Naive thymus-derived CD4-positive, alpha-beta T cell (primary cell): Measurements from ENCODE around the gene CHRNA7. TPM values are rescaled to one million over a fixed set of nuclear protein-coding genes. Genes with fewer than 3 reads are reported as not detected.

ENCODE experiments used
- ATAC-seq: fragments of 150-1000 bp; cut with Tn5 transposase; 2 replicates; pipeline ENCODE4 v1.10.0; 2021; ENCODE audit warnings: mild to moderate bottlenecking, moderate library complexity
- CTCF ChIA-PET: fragments of 350-600 bp; sonication (Branson Sonifier 250); formaldehyde crosslinking; loops from one replicate; lab custom pipeline; 2021; ENCODE audit warnings: antibody characterized with exemption; lab: Charles Lee
- POLR2A ChIA-PET: fragments of 350-600 bp; sonication (Branson Sonifier 250); formaldehyde crosslinking; loops from one replicate; lab custom pipeline; 2021; ENCODE audit warnings: antibody characterized with exemption, inconsistent platforms; lab: Charles Lee
- DNase-seq, 9 donors: peaks; one replicate each; pipeline versions ENCODE4 v3.0.0 to v3.0.0-alpha.2; 2020 to 2022; ENCODE audit warnings: mixed read lengths in 1 of 9
- H3K27ac ChIP-seq: one replicate; pipeline ENCODE4 v1.7.0; 2013; ENCODE audit warnings: mild to moderate bottlenecking, low read depth, low read length, moderate library complexity
- H3K27me3 ChIP-seq, 2 donors: one replicate each; pipeline ENCODE4 v1.7.0; 2013; ENCODE audit warnings: low read length in 2 of 2, mild to moderate bottlenecking in 2 of 2, moderate library complexity in 2 of 2; ENCODE audit not compliant: control insufficient read depth in 2 of 2, insufficient read depth in 2 of 2
- H3K36me3 ChIP-seq, 3 experiments: 1 replicate in 2 of 3; 2 replicates in 1 of 3; pipeline ENCODE4 v1.7.0; 2013; ENCODE audit warnings: low read length in 3 of 3, mild to moderate bottlenecking in 3 of 3, moderate library complexity in 1 of 3; ENCODE audit not compliant: insufficient read depth in 3 of 3, control insufficient read depth in 2 of 3
- H3K4me1 ChIP-seq, 2 donors: one replicate each; pipeline ENCODE4 v1.7.0; 2013; ENCODE audit warnings: low read length in 2 of 2, mild to moderate bottlenecking in 2 of 2, moderate library complexity in 1 of 2; ENCODE audit not compliant: control insufficient read depth in 2 of 2, insufficient read depth in 2 of 2
- H3K4me3 ChIP-seq: 2 replicates; pipeline ENCODE4 v1.7.0; 2013; ENCODE audit warnings: mild to moderate bottlenecking, low read length
- H3K9me3 ChIP-seq, 3 experiments: 1 replicate in 2 of 3; 2 replicates in 1 of 3; pipeline ENCODE4 v1.7.0; 2013; ENCODE audit warnings: low read length in 3 of 3; ENCODE audit not compliant: control insufficient read depth in 2 of 3
- H3K27ac Mint-ChIP-seq, 9 donors: one replicate each; pipeline ENCODE4 v1.8.0; 2020 to 2022; ENCODE audit warnings: mixed read lengths in 9 of 9, mild to moderate bottlenecking in 8 of 9, moderate library complexity in 5 of 9, inconsistent platforms in 2 of 9
- H3K27me3 Mint-ChIP-seq, 5 donors: one replicate each; pipeline ENCODE4 v1.8.0; 2021 to 2022; ENCODE audit warnings: mixed read lengths in 5 of 5, mild to moderate bottlenecking in 1 of 5
- H3K36me3 Mint-ChIP-seq, 5 donors: one replicate each; pipeline ENCODE4 v1.8.0; 2020 to 2022; ENCODE audit warnings: mixed read lengths in 5 of 5, mild to moderate bottlenecking in 3 of 5, inconsistent platforms in 1 of 5
- H3K4me1 Mint-ChIP-seq, 7 donors: one replicate each; pipeline ENCODE4 v1.8.0; 2020 to 2022; ENCODE audit warnings: mixed read lengths in 7 of 7, mild to moderate bottlenecking in 3 of 7, inconsistent platforms in 1 of 7
- H3K4me3 Mint-ChIP-seq, 10 donors: one replicate each; pipeline ENCODE4 v1.8.0; 2020 to 2022; ENCODE audit warnings: mild to moderate bottlenecking in 10 of 10, mixed read lengths in 10 of 10, moderate library complexity in 6 of 10, inconsistent platforms in 2 of 10
- H3K9me3 Mint-ChIP-seq, 11 donors: one replicate each; pipeline ENCODE4 v1.8.0; 2020 to 2022; ENCODE audit warnings: mixed read lengths in 11 of 11, mild to moderate bottlenecking in 4 of 11, inconsistent platforms in 1 of 11, moderate library complexity in 1 of 11
- intact Hi-C, 2 donors: fragments of 100-400 bp; cut with micrococcal nuclease; formaldehyde crosslinking; loops; one replicate each; pipeline ENCODE4 v1.15.1; 2023
- polyA plus RNA-seq, 2 donors: library from polyadenylated mRNA; unstranded; fragments of 300-500 nt; fragmentation: Illumina TruSeq; gene quantifications; one replicate each; pipeline ENCODE4 v1.2.3, GENCODE V29; 2021
- total RNA-seq, 6 experiments: library from RNA in 5 of 6; stranded (reverse) in 5 of 6; gene quantifications; 1 replicate in 5 of 6; 2 replicates in 1 of 6; pipeline ENCODE4 v1.2.3 and lab custom pipeline; 2021 to 2026

The CHRNA7 gene
- total and polyA plus RNA-seq, 7 experiments from 2014 or later = 0.09 to 1.6 (median 0.78) TPM; not detected in 3

DNA sequence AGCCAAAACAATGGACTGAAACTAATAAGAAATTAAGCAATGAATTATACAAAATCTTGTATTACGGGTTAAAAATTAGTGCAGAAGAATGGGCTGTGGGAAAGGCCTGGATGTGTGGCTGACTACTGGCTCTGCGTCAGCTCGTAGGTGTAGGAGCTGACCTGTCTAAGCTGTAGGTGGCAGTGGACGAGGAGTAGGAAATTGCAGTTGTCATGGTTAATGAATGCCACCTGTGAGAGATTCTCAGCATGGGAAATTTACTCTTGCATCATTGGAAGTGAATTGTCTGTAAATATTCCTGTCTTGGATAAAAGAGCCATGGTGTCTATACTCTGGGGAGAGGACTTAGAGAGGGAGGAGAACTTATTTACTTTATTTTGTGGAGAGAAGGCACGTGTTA is 23.4 kb downstream of the CHRNA7 start:
- ChIA-PET CTCF (no interaction called here), POLR2A (no interaction called here)
- DNase-seq = no peak
- Histone ChIP-seq H3K4me1 (no peaks in the 10 kb centered on the region), H3K27ac (no peak overlapping the region), H3K9me3 (no peaks in the 10 kb centered on the region), H3K4me3 (no peak overlapping the region), H3K27me3 (no peaks in the 10 kb centered on the region), H3K36me3 (no peaks in the 10 kb centered on the region)
- Mint-ChIP-seq H3K36me3 (no peaks in the 10 kb centered on the region), H3K27me3 (peaks cover 0 to 46% (median 23%) of the 10 kb centered on the region in 5 donors), H3K9me3 (peaks cover 0 to 5% (median 0%) of the 10 kb centered on the region in 11 donors), H3K4me1 (no peaks in the 10 kb centered on the region), H3K27ac (no peak overlapping the region), H3K4me3 (no peak overlapping the region)
- intact Hi-C loops = no loop called here
- ATAC-seq = no peak

DNA sequence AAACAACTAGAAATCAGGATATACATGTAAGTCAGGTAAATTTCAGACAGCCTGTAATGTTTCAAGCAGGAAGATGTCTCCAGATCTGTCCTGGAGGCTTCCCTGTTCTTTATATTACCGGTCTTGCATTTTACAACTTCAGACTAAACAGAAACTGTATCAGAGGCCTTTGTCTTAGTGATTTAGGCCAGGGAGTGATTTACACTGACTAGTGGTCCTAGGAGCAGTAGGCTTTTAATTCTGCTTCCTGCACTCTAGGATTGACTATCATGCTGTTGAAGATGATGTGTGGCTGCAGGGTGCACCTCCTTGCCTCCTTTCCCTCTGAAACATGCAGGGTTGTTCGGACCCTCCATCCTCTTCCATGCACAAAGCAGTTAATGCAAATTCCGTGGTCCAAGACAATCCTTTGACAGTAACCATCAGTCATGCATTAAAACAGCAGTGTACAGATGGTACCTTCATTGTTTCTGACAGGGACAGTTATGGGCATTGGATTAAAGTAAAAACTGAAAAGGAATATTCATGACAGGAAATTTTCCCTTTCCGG is 27.6 kb downstream of the CHRNA7 start:
- no peaks in the 10 kb centered on the region for H3K27me3 ChIP-seq
- Mint-ChIP-seq H3K36me3 (no peaks in the 10 kb centered on the region), H3K27me3 (peaks cover 0 to 62% (median 36%) of the 10 kb centered on the region in 5 donors), H3K27ac (no peak overlapping the region), H3K4me3 (no peak overlapping the region), H3K9me3 (no peaks in the 10 kb centered on the region), H3K4me1 (no peaks in the 10 kb centered on the region)
- intact Hi-C loops = no loop called here
- ChIA-PET CTCF (no interaction called here), POLR2A (no interaction called here)
- no peaks in the 10 kb centered on the region for H3K36me3 ChIP-seq
- H3K9me3 ChIP-seq = no peaks in the 10 kb centered on the region
- ATAC-seq (no peak), DNase-seq (no peak)
- no peak overlapping the region for H3K27ac ChIP-seq
- no peak overlapping the region for H3K4me3 ChIP-seq
- H3K4me1 ChIP-seq = no peaks in the 10 kb centered on the region

DNA sequence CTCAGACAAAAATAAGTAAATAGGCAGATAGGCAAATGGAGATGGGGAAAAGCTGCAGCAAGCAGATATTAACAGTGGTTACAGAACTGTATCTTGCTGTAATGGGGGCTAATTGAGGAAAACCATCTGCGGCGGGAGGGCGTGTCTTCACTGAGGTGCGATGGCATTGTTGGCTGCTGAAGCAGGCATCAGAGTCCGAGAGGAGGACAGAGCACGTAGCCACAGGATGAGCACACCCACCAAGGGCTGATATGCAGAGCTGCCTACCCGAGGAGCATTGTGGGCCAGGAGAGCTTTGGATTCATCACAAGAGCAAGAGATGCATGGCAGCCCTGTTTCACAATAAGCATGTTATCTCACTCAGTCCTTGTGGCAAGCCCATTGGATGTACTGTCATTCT is 30.4 kb downstream of the CHRNA7 start:
- no peaks in the 10 kb centered on the region for H3K9me3 ChIP-seq
- H3K9me3 Mint-ChIP-seq = peaks cover 0 to 11% (median 2%) of the 10 kb centered on the region in 11 donors

DNA sequence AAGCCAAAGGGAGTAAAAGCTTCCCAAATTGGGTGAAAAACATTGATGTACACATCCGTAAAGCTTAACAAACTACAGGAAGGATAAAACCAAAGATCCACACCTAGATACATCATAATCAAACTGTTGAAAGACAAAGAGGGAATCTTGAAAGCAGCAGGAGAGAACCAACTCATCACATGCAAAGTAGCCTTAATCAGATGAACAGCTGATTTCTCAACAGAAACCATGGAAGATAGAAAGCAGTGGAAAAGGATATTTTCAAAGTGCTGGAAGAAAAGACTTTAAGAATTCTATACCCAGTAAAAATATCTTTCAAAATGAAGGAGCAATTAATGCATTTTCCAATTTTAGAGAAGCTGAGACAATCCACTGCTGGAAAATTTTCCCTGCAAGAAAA is 36.8 kb downstream of the CHRNA7 start:
- no peak overlapping the region for H3K4me3 ChIP-seq
- Mint-ChIP-seq H3K27me3 (peaks cover 0 to 37% (median 21%) of the 10 kb centered on the region in 5 donors), H3K4me1 (no peaks in the 10 kb centered on the region), H3K36me3 (peaks cover 0 to 15% (median 5%) of the 10 kb centered on the region in 5 donors), H3K27ac (no peak overlapping the region), H3K9me3 (peaks cover 3 to 57% (median 26%) of the 10 kb centered on the region in 11 donors), H3K4me3 (no peak overlapping the region)
- H3K27me3 ChIP-seq = no peaks in the 10 kb centered on the region
- no peak overlapping the region for H3K27ac ChIP-seq
- intact Hi-C loops = no loop called here
- ChIA-PET CTCF (no interaction called here), POLR2A (no interaction called here)
- H3K9me3 ChIP-seq = peaks cover 0 to 17% (median 0%) of the 10 kb centered on the region in 3 experiments
- ATAC-seq = no peak
- H3K4me1 ChIP-seq = no peaks in the 10 kb centered on the region
- H3K36me3 ChIP-seq = no peaks in the 10 kb centered on the region
- no peak for DNase-seq

More for the DNA sequence above, 30.4 kb downstream of the CHRNA7 start:
- no peaks in the 10 kb centered on the region for H3K36me3 Mint-ChIP-seq
- Histone ChIP-seq H3K4me3 (no peak overlapping the region), H3K27ac (no peak overlapping the region), H3K4me1 (no peaks in the 10 kb centered on the region), H3K27me3 (no peaks in the 10 kb centered on the region), H3K36me3 (no peaks in the 10 kb centered on the region)
- H3K27ac Mint-ChIP-seq = no peak overlapping the region
- ChIA-PET CTCF (no interaction called here), POLR2A (no interaction called here)
- no peak for ATAC-seq
- DNase-seq = no peak
- H3K4me3 Mint-ChIP-seq = no peak overlapping the region
- no peaks in the 10 kb centered on the region for H3K4me1 Mint-ChIP-seq
- peaks cover 0 to 56% (median 28%) of the 10 kb centered on the region in 5 donors for H3K27me3 Mint-ChIP-seq
- intact Hi-C loops = no loop called here

DNA sequence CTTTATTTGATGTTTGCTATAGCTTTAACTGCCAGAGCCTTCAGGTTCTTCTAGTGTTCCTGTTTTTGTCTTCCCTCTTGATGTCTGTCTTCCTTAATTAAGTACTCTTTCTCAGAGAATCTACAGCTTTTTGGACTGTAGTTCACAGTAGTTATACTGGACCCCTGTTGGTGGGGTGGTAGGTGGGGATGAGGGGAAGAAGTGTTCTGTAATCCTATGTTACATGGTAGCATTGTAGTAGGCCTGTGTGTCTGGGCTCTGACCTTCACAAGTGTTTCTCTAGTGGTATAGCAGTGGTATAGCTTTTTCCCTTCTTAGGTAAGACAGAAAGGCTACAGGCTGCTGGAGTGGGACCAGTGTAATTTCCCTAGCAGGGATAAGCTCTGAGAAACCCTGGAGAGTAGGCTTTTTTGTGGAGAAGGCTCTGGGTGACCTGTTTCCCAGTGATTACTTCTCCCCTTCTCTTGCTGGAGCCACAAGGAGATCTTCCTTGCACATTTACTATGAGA is 59.6 kb downstream of the CHRNA7 start:
- Mint-ChIP-seq H3K4me1 (no peaks in the 10 kb centered on the region), H3K27me3 (peaks cover 2 to 36% (median 16%) of the 10 kb centered on the region in 5 donors), H3K27ac (no peak overlapping the region), H3K36me3 (no peaks in the 10 kb centered on the region), H3K4me3 (no peak overlapping the region), H3K9me3 (peaks cover 0 to 19% (median 6%) of the 10 kb centered on the region in 11 donors)
- Histone ChIP-seq H3K27me3 (no peaks in the 10 kb centered on the region), H3K27ac (no peak overlapping the region), H3K4me1 (no peaks in the 10 kb centered on the region), H3K36me3 (no peaks in the 10 kb centered on the region), H3K9me3 (no peaks in the 10 kb centered on the region), H3K4me3 (no peak overlapping the region)
- DNase-seq (no peak), ATAC-seq (no peak)
- ChIA-PET CTCF (no interaction called here), POLR2A (no interaction called here)
- intact Hi-C loops = no loop called here

DNA sequence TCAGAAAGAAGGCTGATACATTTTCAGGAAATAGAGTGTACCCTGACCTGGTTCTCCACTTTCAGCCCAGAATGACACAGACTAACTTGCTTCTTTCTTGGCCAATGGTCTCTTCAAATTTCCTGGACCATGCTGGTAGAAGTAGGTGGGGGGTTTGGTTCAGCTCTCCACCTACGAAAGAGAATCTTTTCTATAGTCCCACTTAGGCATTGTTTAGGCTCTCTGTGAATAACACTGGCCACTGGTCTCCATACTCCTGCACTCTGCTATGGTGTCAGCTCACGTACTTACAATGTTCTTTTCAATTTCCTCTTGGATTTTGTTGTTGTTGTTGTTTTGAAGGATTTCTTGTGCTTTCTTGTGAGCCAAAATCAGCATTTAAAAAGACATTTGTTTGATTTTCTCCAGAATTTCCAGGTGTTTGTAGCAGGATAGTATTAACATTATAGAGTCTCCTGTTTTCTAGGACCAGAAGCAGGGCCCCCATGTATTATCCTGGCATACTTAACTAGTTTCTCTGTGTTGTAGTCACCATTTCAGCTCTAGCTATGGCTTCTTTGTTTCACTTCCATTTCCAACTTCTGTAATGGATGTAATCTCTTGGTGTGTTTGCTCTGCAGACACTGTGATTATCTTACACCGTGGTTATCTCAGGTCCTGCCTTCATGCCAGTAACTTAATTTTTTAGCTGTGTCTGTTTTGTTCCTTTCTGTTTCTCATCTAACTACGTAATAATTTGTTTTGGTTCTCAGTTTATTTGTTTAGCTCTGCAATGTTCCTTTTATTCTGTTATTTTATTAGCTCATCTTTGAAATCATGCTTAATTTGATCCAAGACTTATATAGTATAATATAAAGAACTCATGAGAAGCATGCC is 61.4 kb downstream of the CHRNA7 start:
- POLR2A ChIA-PET = no interaction called here
- no peak overlapping the region for H3K4me3 Mint-ChIP-seq

More for the DNA sequence above, 61.4 kb downstream of the CHRNA7 start:
- Mint-ChIP-seq H3K27ac (no peak overlapping the region), H3K4me1 (no peaks in the 10 kb centered on the region), H3K36me3 (no peaks in the 10 kb centered on the region), H3K27me3 (peaks cover 2 to 35% (median 28%) of the 10 kb centered on the region in 5 donors), H3K9me3 (peaks cover 0 to 19% (median 4%) of the 10 kb centered on the region in 11 donors)
- Histone ChIP-seq H3K4me1 (no peaks in the 10 kb centered on the region), H3K4me3 (no peak overlapping the region), H3K27me3 (no peaks in the 10 kb centered on the region), H3K36me3 (no peaks in the 10 kb centered on the region), H3K27ac (no peak overlapping the region), H3K9me3 (no peaks in the 10 kb centered on the region)
- ATAC-seq (no peak), DNase-seq (no peak)
- CTCF ChIA-PET = no interaction called here
- intact Hi-C loops = no loop called here
